Hematopoietic multipotent progenitor cell (in vitro differentiated cells): ENCODE measurements around the gene YES1. TPM values are rescaled to one million over a fixed set of nuclear protein-coding genes. Genes with fewer than 3 reads are reported as not detected.
A peak's percentile ranks its signal among the peaks of the same experiment; 100 is the strongest.
"Not testable (repeated sequence)": the region's sequence is repeated elsewhere in the genome, so short reads cannot be mapped to it uniquely, and the experiment has no call there.

Experiments used
- DNase-seq, 3 donors: peaks; one replicate each; pipeline ENCODE4 v3.0.0-alpha.2; 2011 to 2015; ENCODE audit warnings: low read depth in 2 of 3, low spot score in 2 of 3
- total RNA-seq: library from RNA; depleted of rRNA; stranded (reverse); fragments of >200 nt; gene quantifications from one replicate; pipeline ENCODE4 v1.2.3, GENCODE V29; 2012

Gene YES1
- total RNA-seq, 1 donor = 23.2 TPM

DNA sequence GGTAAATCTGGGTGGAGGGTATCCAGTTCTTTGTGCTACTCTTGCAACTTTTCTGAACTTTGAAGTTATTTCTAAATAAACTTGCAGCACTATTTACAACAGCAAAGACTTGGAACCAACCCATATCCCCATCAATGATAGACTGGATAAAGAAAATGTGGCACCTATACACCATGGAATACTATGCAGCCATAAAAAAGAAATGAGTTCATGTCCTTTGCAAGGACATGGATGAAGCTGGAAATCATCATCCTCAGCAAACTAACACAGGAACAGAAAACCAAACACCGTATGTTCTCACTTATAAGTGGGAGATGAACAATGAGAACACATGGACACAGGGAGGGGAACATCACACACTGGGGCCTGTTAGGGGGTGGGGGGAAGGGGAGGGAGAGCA is 16.7 kb downstream of the YES1 start:
- DNase-seq = not testable (repeated sequence)

DNA sequence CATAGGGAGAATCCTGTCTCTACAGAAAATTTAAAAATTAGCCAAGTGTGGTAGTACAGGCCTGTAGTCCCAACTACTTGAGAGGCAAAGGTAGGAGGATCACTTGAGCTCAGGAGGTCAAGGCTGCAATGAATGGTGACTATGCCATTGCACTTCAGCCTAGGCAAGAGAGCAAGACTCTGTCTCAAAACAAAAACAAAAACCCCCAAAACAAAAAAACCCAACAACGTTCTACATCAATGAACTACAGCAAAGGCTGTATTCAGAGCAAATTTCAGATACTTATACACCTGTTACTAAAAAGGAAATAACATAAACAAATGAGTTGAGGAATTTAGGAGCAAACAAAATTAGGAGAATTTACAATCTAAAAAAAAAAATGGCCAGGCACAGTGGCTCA is 22.6 kb downstream of the YES1 start:
- no peak for DNase-seq

DNA sequence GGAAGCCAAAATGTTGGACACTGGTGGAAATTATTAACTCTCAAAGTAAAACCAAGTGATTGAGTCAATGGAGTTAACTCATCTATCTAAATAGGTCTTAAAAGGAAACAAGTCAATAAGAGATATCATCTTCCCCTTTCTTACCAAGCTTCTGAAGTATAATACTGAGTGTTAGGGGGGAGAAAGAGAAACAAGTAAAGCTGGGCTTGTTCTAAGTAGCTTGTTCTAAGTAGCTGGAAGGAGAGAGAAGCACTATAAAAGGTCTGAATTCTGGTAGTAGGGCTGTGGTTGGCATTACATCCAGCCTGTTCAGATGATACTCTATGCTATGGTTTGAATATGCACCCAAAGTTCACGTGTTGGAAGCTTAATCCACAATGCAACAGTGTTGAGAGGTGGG is 26.8 kb downstream of the YES1 start:
- peak in 1 of 3 donors; percentile 85 for DNase-seq

DNA sequence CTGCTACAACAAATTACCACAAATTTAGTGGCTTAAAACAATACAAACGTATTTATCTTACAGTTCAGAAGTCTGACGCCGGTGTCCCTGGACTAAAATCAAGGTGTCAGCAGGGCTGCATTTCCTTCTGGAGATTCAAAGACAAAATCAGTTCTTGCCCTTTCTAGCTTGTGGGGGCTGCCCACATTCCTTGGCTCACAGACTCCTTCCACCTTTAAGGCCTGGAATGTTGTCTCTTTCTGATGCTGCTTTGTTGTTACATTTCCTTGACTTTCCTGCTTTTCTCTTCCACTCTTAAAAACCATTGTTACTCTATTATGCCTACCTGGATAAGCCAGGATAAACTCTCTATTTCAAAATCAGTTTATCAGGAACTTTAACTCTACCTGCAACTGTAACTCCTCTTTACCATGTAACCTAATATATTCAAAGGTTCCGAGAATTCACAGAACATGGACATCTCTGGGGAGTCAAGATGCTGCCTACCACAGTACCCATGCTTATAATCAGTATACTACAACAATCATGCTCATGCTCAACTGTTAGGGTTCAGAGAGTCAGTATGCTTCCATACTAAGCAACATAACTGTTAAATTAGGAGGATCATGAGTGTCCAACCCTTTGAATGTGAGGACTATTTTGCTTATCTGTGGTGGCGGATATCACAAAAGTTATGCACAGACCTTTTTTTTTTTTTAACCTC is 27.4 kb downstream of the YES1 start:
- no peak for DNase-seq

DNA sequence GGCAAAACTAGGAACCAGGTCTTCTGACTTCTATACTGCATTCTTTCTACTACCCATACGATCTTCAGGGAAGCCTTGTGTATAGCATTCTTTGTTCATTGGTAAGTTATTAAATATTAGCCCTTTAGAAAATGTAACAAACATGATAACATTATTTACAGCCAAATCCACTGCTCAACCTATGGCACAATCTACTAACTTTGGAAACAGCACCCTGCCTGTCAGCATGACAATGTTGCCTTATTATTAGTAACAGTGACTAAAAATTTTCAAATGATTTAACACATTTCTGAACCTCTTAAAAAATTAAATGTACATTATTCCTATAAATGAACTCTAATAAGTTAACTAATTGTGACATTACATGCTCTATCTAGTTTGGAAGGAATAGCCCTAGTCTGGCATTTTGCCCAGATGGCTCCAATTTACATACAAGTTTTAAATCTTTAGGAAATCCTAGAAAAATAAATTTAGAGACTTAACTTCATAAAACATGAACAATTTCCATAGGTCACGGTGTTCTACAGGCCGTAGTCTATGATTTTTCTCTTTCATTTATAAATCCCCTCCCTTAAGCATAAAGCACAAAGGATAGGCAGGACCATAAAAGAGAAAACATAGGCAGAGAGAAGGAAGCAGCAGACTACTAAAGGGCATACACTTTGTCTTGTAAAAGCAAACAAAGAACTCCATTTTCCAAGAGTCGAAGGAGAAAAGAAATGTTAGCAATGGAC is 33.7 kb downstream of the YES1 start:
- DNase-seq = no peak

DNA sequence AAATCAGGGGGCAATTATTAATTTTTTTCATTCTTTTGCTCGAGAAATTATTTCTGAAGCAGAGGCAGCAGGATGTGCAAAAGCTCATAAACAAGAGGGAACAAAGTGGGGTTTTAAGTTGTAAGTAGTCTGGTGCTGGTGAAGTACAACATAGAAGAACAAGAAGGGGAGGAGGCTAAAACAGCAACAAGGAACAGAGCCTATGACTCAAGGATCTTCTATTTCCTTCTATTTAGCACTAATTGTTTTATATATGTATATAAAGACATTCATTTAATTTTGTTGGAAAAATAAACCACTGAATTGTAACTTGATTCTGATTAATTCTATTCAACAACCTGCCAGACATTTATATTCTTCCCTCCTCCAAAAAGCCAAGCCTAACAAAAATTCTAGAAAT is 35.0 kb downstream of the YES1 start:
- DNase-seq = peak in 1 of 3 donors; percentile 19

DNA sequence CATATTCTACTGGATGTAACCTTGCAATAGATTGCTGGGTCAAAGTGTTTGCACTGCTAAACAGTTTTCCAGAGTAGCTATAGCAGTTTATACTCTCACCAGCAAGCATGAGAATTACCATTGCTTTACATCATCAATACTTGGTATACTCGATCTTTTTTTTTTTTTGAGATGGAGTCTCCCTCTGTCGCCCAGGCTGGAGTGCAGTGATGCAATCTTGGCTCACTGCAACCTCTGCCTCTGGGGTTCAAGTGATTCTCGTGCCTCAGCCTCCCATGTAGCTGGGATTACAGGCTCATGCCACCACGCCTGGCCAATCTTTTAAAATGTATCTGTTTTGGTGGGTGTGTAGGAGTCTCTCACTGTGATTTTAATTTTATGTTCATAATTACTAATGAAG is 36.0 kb downstream of the YES1 start:
- DNase-seq = not testable (repeated sequence)

DNA sequence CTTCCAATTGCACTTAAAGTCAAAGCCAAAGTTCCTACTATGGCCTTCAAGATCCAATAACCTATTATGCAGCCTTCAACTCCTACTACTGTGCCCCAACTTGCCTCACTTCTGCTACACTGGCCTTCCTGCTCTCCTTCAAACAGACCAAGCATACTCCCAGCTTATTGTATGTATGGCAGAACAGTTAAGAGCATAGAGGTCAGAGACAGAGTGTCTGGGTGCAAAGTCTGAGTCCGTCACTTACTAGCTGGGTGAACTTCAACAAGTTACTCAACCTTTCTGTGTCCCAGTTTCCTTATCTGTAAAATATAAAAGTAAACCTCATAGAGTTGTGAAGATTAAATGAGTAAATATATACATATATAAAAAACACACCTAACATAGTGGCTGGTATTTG is 37.2 kb downstream of the YES1 start:
- no peak for DNase-seq

DNA sequence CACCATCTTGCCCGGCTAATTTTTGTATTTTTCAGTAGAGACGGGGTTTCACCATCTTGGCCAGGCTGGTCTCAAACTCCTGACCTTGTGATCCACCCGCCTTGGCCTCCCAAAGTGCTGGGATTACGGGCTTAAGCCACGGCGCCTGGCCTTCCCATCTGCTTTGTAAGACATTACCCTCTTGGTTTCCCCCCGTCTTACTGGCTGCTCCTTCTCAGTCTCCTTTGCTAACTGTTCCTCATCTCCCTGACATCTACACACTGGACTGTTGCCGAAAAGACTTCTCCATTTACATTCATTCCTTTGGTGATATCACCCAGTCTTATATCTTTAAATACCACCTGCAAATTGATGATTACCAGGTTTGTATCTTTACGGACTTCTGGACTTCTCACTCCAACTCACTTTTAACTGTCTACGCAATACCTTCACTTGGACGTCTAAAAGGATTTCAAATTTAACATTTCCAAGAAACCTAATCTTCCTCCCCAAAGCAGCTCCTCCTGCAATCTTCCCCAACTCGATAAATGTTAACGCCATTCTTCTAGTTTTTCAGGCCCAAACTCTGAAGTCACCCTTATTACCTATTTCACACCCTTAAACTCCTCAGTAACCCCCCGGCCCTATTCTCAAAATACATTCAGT is 37.9 kb downstream of the YES1 start:
- DNase-seq = no peak

DNA sequence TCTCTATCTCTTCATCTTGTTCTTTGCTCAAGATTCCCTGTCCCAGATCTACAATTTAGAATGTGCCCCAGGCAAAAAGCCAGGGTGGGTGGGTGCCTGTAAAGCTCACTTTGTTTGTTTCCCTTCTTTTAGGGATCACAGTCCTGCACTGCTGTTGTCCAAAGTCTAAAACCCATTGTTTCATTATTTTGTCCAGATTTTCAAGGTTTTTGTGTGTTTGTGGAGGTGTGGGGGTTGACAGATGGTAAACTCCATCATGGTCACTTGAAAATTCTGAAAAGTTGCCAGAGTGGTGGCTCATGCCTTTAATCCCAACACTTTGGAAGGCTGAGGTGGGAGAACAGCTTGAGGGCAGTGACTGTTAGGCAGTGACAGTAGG is 41.5 kb downstream of the YES1 start:
- DNase-seq = no peak

DNA sequence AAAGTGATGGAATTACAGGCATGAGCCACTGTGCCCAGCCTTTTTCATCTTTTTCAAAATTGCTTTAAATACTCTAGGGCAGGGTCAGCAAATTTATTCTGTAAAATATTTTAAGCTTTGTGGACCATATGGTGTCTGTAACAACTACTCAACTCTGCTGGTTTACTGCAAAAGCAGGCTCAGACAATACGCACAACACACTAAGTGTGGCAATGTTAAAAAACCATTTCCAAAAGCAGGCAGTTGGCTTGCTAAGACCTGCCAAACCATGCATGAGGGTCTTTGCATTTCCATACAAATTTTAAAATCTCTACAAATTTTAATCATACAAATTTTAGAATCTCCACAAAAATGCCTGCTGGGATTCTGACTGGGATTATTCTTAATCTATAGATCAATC is 44.1 kb downstream of the YES1 start:
- DNase-seq = no peak

DNA sequence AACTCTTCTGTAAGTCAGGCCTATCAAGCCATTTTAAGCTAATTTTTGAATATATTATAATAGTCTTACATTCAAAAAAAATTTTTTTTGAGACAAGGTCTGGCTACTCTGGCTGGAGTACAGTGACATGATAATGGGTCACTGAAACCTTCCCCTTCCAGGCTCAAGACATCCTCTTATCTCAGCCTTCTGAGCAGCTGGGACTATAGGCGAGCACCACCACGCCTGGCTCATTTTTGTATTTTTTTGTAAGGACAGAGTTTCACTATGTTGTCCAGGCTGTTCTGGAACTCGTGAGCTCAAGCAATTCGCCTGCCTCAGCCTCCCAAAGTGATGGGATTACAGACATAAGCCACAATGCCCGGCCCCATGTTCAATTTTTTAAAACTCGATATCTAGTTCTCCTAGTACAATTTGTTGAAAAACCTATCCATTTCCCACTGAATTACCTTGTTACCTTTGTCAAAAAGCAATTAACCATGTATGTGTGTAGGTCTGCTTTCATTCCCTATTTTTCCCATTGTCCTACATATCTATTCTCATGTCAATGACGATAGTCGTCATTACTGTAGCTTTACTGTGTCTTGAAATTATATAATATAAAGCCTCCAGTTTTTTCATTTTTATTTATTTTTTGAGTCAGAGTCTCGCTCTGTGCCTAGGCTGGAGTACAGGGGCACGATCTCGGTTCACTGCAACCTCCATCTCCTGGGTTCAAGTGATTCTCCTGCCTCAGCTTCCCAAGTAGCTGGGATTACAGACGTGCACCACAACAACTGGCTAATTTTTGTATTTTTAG is 44.8 kb downstream of the YES1 start:
- DNase-seq = no peak

DNA sequence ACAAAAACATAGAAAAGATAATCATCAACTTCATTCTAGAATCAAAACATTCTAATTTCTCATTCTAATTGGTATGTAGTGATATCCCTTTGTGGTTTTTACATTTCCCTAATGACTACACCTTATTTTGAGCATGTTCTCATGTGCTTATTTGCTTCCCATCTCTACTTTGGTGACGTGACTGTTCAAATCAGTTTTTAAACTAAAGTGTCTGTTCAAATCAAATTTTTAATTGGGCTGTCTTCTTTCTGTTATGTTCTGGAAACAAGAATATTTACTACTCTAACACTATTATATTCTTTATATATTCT is 45.5 kb downstream of the YES1 start:
- DNase-seq = no peak

DNA sequence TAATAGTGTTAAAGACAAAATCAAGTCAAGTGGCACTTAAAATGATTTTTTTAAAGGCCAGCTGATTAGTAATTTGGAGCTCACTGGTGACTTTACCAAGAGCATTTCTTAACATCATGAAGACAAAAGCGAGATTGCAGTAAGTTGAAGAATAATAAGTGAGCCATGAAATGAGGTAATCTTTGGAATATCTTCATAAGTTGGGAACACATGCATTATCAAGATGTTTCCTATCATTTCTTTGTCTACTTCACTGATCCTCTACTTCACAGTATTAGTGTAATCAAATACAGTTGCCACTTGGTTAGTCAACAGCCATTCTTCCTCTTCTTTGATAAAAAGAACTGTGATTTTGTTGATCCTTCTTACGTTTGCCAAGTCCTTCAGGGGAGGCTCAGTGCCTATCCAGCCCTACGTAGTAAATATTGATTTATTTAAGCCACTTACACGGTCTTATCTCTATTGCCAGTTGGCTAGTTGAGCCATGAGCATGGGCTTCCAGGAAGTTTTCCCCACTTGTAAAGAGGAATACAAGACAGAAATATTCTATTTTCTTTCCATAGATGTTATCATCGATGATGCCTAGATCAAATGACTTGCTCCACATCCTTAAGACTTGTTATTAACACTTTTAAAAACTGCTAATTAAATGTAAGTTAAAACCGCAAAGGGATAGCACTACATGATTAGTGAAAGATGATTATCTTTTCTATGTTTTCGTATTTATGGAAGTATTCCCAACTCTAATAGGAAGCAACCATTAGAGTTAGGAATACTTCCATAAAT is 46.1 kb downstream of the YES1 start:
- no peak for DNase-seq

DNA sequence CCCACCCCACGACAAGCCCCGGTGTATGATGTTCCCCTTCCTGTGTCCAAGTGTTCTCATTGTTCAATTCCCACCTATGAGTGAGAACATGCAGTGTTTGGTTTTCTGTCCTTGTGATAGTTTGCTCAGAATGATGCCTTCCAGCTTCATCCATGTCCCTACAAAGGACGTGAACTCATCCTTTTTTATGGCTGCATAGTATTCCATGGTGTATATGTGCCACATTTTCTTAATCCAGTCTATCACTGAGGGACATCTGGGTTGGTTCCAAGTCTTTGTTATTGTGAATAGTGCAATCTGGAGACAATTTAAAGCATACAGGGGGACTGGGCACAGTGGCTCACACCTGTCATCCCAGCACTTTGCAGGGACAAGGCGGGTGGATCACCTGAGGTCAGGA is 52.2 kb downstream of the YES1 start:
- DNase-seq = not testable (repeated sequence)

DNA sequence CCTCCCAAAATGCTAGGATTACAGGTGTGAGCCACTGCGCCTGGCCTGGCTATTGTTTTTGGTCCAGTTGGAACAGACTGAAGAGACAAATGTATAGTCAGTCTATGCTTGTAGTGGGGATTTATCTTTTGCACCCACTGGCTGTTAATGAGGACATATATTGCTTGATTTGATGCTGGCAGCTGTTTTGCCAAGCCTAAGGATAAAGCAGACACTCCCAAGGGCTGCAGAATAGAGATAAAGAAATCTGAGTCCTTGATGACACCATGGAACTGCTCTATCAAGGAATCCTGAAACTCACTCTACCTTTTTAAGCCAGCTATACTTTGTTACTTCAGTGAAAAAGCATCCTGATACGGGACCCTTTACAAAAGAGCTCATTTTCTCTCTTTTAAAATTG is 56.5 kb downstream of the YES1 start:
- DNase-seq = no peak

DNA sequence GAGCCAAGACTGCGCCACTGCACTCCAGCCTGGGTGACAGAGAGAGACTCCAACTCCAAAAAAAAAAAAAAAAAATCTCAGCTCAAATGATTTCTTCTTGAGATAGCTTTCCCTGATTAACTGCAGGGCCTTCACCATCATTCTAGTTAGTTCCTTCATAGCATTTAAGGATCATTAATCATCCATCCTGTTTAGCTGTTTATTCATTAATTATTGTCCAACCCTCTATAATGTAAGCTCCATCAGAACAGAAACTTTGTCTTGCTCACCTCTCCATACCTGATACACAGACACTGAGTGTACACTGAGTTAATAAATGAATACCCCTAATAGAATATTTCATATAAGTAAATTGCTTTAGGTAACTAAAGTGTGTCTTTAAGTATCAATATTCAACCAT is 57.4 kb downstream of the YES1 start:
- no peak for DNase-seq

DNA sequence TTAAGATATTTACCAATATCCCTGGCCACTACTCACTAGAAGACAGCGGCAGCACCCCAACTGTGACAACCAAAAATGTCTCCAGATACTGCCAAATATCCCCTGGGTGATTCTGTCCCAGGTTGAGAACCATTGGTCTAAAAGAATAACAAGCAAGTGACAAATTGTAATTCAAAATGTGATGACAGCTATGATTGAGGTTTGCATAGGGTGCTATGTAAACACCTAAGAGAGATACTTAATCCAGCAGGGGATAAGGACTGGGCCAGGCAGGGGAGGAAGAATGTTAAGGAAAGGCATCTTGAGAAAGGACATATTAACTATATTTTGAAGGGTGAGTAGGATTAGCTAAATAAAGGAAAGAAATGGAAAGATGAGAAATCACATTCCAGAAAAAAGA is 61.6 kb downstream of the YES1 start:
- DNase-seq = no peak

DNA sequence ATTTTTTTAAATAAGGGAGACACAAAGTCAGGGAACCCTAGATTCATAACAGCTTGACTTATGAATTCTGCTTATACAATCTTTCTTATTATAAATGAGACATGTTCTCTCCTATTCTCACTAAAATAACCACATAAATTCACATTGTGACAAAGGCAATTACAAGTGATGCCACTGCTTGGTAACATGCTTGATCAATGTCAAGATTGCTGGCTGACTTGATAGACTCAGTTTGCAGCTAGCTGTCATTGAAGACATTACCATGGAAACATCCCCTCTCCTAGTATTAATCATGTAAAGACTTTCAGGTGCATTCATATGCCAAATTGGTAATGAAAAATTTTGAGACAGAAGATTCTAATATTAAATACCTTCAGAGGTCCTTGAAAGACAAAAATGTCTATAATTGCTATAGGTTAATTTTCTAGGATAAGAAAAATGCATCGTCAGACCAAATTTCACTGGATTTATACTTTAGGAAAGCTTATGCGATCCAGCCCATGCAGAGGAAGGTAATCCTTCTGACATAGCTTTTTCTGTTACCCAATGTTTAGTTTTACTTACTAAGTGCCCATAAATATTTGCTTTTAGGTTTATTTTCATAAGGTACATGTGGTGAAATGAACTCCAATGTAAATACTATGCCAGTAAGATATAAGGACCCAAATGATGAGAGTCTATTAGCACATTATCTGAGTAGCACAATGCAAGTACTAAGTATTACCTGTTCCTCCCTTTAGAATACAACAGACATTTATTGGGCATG is 67.0 kb downstream of the YES1 start:
- no peak for DNase-seq
